NCI-H69 (cell line): ENCODE measurements around the gene MAEA.

Experiments used
- DNase-seq: peaks from one replicate; lab custom pipeline; 2025; lab: John Stamatoyannopoulos, UW

The MAEA gene

GRCh38 chr4:1353186-1354055 lies 63.7 kb downstream of the MAEA start:
- no peak for DNase-seq

- no peak for DNase-seq
Observed at GRCh38 chr4:1354136-1354982, 64.7 kb downstream of the MAEA start.

- no peak for DNase-seq
Observed at GRCh38 chr4:1354983-1355275, 65.2 kb downstream of the MAEA start.

GRCh38 chr4:1355378-1355777 lies 65.7 kb downstream of the MAEA start:
- DNase-seq, result no peak

GRCh38 chr4:1356181-1356998 lies 66.7 kb downstream of the MAEA start:
- DNase-seq, result peak; percentile 42

GRCh38 chr4:1357356-1358248 lies 67.9 kb downstream of the MAEA start:
- DNase-seq, result no peak

- DNase-seq, result no peak
Observed at GRCh38 chr4:1358421-1359143, 68.9 kb downstream of the MAEA start.

- DNase-seq, result no peak
Observed at GRCh38 chr4:1359144-1359501, 69.4 kb downstream of the MAEA start.

GRCh38 chr4:1359976-1360375 lies 70.3 kb downstream of the MAEA start:
- no peak for DNase-seq

GRCh38 chr4:1360423-1361283 lies 71.0 kb downstream of the MAEA start:
- DNase-seq, result no peak

- peak; percentile 47 for DNase-seq
Observed at GRCh38 chr4:1361431-1361830, 71.7 kb downstream of the MAEA start.

- no peak for DNase-seq
Observed at GRCh38 chr4:1362046-1362445, 72.4 kb downstream of the MAEA start.

- DNase-seq, result no peak
Observed at GRCh38 chr4:1362521-1362920, 72.8 kb downstream of the MAEA start.

GRCh38 chr4:1363513-1363912 lies 73.8 kb downstream of the MAEA start:
- DNase-seq, result peak; percentile 39

GRCh38 chr4:1364217-1364616 lies 74.5 kb downstream of the MAEA start:
- DNase-seq, result no peak

- no peak for DNase-seq
Observed at GRCh38 chr4:1364748-1365147, 75.1 kb downstream of the MAEA start.

GRCh38 chr4:1365271-1366178 lies 75.8 kb downstream of the MAEA start:
- peak; percentile 89 for DNase-seq

GRCh38 chr4:1366371-1367229 lies 76.9 kb downstream of the MAEA start:
- DNase-seq, result no peak
